NCI-H187 (cell line): Measurements from ENCODE around the gene ADARB2.

Experiments
- DNase-seq, 2 experiments: peaks; one replicate each; lab custom pipeline; 2025; lab: John Stamatoyannopoulos, UW

The ADARB2 gene

DNA sequence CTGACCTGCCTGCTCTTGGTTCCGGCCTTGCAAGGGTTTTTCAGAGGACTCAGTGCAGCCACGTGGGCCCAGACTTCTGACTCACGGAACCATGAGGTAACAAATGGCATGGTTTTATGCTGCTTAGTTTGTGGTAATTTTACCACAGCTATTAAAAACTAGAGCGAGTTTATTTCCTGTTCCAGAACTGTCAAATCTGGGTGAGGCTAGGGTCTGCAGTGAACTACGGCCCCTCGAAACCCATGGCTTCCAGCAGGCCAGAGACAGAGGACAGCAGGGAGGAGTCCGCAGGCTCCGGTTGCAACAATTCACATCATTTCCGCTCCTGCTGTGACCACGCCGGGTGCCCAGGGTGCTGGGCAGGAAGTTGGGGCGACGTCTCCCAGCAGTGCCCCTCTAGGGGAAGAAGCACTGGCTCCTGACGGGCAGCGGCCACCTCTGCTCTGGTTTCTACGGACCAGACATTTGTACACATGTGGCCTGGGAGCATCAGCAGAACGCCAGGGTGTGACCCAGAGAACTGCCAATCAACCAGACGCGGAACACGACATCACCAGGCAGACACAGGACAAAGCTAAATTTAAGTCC, 74.8 kb downstream of the ADARB2 start:
- no peak for DNase-seq

GRCh38 chr10:1661859-1662437, 75.4 kb downstream of the ADARB2 start:
- peak in 1 of 2 experiments; percentile 12 for DNase-seq

DNA sequence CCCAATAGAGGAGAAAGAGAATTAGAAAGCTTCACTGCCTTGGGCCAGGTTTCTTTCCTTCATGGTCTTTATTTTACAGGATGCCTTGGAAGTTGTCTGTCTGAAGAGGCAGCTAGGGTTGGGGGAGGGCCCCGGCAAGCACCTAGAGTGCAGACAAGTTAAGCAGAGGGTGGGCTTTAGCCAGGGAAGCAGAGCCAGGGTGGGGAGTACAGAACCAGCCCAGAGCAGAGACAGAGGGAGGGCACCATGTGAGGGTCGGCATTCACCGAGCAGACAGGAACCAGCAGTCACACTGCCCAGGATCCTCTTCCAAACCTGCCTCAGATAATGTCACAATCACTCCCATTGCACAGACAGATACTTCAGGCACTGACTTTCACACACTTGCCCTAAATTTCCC, 75.9 kb downstream of the ADARB2 start:
- no peak for DNase-seq

- DNase-seq = no peak
These were observed 76.5 kb downstream of the ADARB2 start for GRCh38 chr10:1660815-1661214.

DNA sequence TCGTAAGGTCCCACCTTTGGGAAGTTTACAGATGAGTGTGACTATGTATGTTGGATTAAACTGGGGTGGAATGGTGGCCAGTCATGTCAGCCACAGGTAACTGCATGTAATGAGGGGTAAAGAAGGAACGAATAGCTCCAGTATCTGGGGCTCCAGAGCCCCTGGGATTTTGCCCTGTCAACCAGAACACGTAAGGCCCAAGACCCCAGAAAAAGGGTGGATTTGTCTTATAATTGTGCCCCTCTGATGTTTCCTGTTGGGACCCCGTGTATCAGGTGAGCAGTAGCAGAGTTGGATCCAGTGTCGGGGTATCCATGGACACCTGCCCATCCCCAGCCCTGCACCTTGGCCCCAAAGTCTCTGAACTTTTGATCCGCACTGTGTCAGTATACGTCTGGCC, 76.9 kb downstream of the ADARB2 start:
- no peak for DNase-seq

DNA sequence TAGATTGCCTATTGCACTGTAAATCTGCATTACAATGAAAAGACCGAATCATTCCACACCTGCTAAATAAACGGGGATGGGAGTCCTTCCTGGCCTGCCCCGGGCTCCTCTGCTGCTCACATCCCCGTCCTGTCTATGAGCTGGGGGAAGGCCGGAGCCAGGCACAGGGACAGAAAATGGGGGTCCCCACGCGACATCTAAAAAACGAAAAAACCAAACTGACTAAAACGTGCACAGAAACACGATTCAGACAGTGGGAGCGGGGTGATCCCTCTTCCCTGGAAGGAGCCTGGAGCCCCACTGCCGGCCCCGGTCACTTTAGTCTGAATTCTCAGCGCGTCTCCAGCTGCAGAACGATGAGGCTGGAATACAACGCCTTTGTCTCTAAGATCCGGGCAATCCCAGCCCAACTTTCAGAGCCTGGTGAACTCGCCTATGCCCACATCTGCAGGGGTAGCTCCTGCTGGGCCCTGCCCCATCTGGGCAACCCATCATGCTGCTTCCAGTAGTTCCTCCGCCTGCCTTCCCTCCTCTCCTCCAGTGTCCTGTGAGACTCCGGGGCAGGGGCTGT, 78.0 kb downstream of the ADARB2 start:
- DNase-seq = no peak

GRCh38 chr10:1658658-1659057, 78.7 kb downstream of the ADARB2 start:
- peak; percentile 12 to 38 for DNase-seq

GRCh38 chr10:1657479-1657878, 79.8 kb downstream of the ADARB2 start:
- DNase-seq = no peak

DNA sequence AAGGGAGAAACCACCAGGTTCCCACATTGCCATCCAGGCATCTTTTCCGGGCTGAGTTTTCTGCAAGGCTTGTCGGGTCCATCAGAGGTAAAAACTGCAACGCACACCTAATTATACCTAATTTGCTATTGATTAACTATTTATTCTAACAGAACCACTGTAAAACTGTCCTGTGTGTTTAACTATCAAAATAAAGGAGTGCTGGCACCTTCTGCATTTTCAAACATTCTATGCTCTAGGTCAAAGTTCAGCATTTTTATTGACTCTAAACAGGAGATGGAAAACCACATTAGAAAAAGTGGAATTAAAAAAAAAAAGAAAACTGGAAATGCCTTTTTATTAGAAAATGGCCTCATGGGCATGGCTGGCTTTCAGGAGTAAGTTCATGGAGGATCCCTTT, 82.0 kb downstream of the ADARB2 start:
- DNase-seq = no peak

DNA sequence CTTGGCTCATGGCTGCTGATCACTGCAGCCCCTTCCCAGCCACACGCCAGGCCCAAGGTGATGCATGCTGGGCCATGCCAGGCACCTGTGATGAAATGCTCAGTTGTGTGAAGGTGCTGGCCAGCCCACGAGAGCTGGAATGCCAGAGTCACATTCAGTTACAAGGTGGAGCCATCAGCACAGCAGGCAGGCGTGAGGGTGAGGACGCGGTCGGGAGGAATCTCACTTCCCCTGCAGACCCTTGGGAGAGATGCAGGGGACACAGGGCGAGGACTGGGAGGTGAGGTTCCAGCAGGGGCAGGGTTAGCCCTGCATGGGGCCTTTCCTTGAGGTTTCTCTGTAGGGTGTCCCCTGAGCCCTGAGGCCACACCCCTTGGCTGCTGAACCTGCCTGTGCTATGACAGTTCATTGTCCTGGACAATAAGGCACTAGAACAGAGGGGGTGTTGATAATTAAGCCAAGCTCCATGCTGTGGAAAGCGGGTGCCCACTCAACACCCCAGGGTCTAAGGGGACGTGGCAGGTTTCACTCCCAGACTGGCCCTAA, 82.4 kb downstream of the ADARB2 start:
- DNase-seq = no peak

GRCh38 chr10:1654247-1654646, 83.1 kb downstream of the ADARB2 start:
- no peak for DNase-seq

DNA sequence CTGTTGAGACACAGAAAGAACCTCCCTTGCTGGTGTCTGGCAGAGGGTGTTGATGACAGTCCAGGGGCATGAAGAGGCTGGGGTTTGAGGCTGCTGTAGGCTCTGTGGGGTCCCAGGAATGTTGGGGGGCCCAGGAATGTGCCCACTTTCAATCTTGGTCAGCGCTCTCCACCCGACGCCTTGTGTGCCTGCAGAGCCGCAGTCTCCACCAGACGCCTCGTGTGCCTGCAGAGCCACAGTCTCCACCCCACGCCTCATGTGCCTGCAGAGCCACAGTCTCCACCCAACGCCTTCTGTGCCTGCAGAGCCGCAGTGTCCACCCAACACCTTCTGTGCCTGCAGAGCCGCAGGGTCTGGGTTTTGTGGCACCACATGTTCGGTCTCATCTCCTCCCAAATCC, 84.0 kb downstream of the ADARB2 start:
- DNase-seq = no peak

- no peak for DNase-seq
These were observed 85.2 kb downstream of the ADARB2 start for GRCh38 chr10:1652151-1652550.

DNA sequence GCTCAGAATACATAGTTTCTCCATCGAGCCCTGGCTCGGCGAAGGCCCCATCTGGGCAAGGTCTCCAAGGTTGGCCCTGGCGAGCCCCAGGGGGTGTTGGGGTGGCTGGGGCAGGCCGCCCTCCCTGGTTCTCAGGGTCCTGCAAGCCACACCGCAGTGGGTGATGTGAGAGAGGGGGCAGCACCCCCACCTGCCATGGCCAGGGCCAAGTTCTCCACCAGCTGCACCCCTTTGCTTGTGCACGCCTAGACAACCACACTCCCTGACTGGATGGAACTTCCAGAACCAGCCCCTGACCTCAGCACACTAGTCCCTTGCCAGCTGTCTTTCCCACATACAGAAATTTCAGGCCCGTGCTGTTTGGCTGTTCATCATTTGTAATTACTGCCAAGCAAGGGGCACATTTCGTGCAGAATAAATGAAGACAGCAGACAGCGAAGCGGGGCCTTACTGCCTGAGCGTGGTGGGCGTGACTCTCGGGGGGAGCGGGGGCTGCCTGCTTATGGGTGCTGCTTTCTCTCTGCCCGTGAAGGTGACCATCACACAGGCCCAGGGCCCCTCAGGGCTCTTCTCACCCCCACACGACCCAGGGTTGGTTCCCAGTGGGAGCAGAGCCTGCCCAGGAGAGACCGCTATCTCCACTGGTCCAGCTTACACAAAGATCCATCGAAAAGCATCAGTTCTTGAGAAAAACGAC, 85.9 kb downstream of the ADARB2 start:
- no peak for DNase-seq

- no peak for DNase-seq
These were observed 86.6 kb downstream of the ADARB2 start for GRCh38 chr10:1650542-1651269.

- DNase-seq = no peak
These were observed 88.7 kb downstream of the ADARB2 start for GRCh38 chr10:1648648-1649047.

DNA sequence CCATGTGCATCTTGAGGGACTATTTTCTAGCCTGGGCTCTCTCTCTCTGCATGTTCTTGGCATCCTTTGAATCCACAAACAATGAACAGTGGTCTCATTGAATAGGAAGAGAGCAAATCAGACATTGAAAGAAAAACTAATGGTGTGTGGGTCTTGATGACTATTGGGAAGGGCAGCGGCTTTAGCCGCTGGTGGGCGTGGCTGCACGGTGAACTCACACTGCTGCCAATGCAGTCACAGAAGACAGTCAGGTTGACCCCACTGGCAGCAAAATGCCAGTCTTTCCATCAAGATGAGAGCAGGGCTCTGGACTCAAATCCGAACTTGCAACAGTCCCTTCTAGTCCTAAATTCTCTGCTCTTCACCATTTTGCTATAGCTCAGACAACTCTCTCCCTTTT, 91.0 kb downstream of the ADARB2 start:
- no peak for DNase-seq

DNA sequence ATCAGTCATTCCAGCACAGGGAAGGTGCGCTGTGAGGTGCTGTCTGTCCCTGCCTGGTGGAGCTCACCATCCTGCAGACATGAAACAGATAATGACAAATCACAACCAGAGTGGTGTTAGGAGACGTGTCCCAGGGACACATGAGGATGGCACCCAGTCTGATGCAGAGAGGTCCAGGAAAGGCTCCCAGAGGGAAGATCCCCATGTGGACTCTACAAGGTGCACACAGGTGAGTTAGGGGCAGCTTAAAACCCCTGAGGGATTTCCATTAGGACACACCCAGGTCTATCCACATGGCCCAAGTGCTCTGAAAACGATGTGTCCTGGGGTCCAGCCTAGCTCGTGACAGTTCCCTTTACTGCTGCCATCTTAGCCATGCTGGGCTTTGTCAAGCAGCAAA, 91.4 kb downstream of the ADARB2 start:
- no peak for DNase-seq

DNA sequence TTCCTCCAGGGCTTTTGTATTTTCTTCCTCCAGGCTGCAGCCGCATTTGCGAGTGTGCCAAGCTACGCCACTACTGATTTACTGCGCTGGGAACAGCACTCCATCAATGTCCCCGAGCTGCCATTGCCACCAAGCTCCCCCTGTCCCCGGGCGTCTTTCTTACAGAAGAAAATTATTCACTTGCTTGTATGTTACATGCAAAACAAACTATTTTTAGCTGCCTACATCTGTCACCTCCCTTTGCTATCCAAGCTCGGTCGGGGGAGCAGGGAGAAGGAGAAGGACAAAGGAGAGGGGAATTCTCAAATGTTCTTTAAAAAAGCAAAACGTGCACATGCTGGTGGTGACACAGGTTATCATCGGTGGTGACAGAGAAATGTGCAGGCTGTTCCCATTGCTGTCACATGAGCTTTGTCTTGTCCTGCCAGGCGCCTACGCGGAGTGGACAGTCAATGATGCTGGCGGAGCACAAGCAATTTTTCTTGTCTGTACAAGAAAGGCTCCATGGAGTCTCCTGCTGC, 93.1 kb downstream of the ADARB2 start:
- peak in 1 of 2 experiments; percentile 29 for DNase-seq

DNA sequence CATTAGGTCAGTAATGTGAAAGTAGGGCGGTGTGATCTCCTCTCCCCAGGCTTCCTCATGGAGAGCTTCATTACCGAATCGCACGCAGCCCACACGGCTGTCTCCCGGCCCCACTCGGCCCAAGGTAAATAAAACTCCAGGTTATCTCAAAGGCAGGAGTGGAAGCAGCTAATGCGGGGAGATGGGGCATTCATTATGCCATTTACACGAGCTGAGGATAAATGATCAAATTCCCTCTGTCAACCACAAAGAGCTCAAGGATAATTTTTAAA, 93.5 kb downstream of the ADARB2 start:
- DNase-seq = peak; percentile 29 to 53

- DNase-seq = no peak
These were observed 94.0 kb downstream of the ADARB2 start for GRCh38 chr10:1643161-1643907.
